Testis (tissue), 3 donors: Measurements from ENCODE around the gene TFF2. TPM values are rescaled to one million over a fixed set of nuclear protein-coding genes. Genes with fewer than 3 reads are reported as not detected.

Experiments
- DNase-seq: peaks from one replicate; pipeline ENCODE4 v3.0.0-alpha.2; 2019
- H3K27ac ChIP-seq, 2 donors: fragments of 200-600 bp; sonication (generic); one replicate each; pipeline ENCODE4 v1.5.1; 2019
- H3K27me3 ChIP-seq: fragments of 200-600 bp; sonication (generic); one replicate; pipeline ENCODE4 v1.5.1; 2019
- H3K36me3 ChIP-seq: fragments of 200-600 bp; sonication (generic); one replicate; pipeline ENCODE4 v1.5.1; 2017; ENCODE audit warnings: low read depth; ENCODE audit errors: missing control alignments
- H3K4me1 ChIP-seq: fragments of 200-600 bp; sonication (generic); one replicate; pipeline ENCODE4 v1.5.1; 2019
- H3K4me3 ChIP-seq, 2 donors: fragments of 200-600 bp; sonication (generic); one replicate each; pipeline ENCODE4 v1.5.1; 2017 to 2019
- H3K9me3 ChIP-seq: fragments of 200-600 bp; sonication (generic); one replicate; pipeline ENCODE4 v1.5.1; 2017
- POLR2A ChIP-seq: fragments of 450-650 bp; IDR thresholded peaks from one replicate; pipeline ENCODE4 v1.6.1; 2017; ENCODE audit warnings: antibody characterized with exemption, mild to moderate bottlenecking, moderate library complexity
- WGBS, 2 donors: methylation state at CpG; one replicate each; pipeline ENCODE4 v1.1.5; 2018; 5-methylcytosine and 5-hydroxymethylcytosine counted together
- intact Hi-C: fragments of 100-400 bp; cut with DNase I; formaldehyde crosslinking; loops from one replicate; pipeline ENCODE4 v1.15.1; 2023; ENCODE audit warnings: low total_unique reads
- polyA plus RNA-seq: library from polyadenylated mRNA; stranded (reverse); fragments of 350-450 nt; fragmentation: Illumina TruSeq; extraction: RNeasy Lipid Tissue Mini Kit (QIAGEN cat#74804); gene quantifications from one replicate; pipeline ENCODE4 v1.2.3, GENCODE V29; 2014; ENCODE audit warnings: low read depth, low replicate concordance; ENCODE audit not compliant: insufficient read depth
- total RNA-seq, 2 donors: library from RNA; depleted of rRNA; stranded (reverse); fragments of >200 nt; gene quantifications; one replicate each; pipeline ENCODE4 v1.2.3, GENCODE V29; 2016
- TF ChIP-seq, protein P1 (sequence below), 3 experiments: fragments of 450-650 bp in 2 of 3; fragments of 200-600 bp in 1 of 3; sonication (generic) in 1 of 3; IDR thresholded peaks; one replicate each; pipeline ENCODE4 v1.5.1; 2016 to 2019; ENCODE audit warnings: antibody characterized with exemption in 3 of 3, mild to moderate bottlenecking in 2 of 3, moderate library complexity in 1 of 3

TFF2 gene
- total and polyA plus RNA-seq, 3 donors from 2014 or later, result not detected

DNA sequence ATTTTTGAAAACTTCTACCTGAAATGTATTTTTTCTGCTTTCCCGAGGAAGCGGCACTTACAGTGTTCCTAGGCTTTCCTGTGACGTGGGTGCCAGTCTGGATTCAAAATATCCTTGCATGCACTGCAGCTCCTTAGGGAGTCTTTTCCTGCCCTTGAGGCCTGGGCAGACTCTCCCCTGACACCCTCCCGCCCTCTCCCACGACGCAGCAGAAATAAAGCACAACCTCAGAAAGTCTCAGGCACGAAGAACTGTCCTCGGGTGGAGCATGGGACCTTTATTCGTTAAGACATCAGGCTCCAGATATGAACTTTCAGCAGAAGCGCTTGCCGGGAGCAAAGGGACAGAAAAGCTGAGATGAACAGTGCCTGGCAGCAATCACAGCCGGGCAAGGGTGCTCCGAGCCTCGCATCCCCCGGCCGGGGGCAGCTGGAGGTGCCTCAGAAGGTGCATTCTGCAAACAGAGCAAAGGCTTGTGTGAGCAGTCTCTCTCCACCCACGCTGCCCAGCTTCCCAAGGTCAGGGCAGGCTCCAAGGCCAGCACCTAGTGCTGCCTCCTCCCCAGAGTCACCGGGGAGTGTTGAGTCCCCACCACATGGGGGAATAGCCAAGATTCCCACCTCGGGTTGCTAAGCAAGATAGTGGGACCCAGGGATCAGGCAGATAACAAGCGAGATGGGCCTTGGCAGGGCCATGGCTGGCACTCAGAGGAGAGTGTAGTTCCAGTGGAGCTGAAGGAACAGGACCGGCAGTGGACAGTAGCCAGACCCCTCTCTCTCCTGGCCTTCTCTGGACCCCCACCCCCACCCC lies 38.8 kb downstream of the TFF2 start:
- no peaks in the 10 kb centered on the region for H3K27me3 ChIP-seq
- no peaks in the 10 kb centered on the region for H3K36me3 ChIP-seq
- no peak overlapping the region for H3K27ac ChIP-seq
- H3K9me3 ChIP-seq, result no peaks in the 10 kb centered on the region
- TF ChIP-seq, protein P1, sequence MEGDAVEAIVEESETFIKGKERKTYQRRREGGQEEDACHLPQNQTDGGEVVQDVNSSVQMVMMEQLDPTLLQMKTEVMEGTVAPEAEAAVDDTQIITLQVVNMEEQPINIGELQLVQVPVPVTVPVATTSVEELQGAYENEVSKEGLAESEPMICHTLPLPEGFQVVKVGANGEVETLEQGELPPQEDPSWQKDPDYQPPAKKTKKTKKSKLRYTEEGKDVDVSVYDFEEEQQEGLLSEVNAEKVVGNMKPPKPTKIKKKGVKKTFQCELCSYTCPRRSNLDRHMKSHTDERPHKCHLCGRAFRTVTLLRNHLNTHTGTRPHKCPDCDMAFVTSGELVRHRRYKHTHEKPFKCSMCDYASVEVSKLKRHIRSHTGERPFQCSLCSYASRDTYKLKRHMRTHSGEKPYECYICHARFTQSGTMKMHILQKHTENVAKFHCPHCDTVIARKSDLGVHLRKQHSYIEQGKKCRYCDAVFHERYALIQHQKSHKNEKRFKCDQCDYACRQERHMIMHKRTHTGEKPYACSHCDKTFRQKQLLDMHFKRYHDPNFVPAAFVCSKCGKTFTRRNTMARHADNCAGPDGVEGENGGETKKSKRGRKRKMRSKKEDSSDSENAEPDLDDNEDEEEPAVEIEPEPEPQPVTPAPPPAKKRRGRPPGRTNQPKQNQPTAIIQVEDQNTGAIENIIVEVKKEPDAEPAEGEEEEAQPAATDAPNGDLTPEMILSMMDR (IDR thresholded peaks at IDR 0.05), result no peak
- no peak for TF ChIP-seq POLR2A
- DNase-seq, result peak; percentile 36
- intact Hi-C loops, result no loop called here
- peaks cover 33% of the 10 kb centered on the region for H3K4me1 ChIP-seq
- 53 to 58% methylated on average over 18 to 21 of the region's 21 CpGs for WGBS, 2 donors
- H3K4me3 ChIP-seq, result no peak overlapping the region

DNA sequence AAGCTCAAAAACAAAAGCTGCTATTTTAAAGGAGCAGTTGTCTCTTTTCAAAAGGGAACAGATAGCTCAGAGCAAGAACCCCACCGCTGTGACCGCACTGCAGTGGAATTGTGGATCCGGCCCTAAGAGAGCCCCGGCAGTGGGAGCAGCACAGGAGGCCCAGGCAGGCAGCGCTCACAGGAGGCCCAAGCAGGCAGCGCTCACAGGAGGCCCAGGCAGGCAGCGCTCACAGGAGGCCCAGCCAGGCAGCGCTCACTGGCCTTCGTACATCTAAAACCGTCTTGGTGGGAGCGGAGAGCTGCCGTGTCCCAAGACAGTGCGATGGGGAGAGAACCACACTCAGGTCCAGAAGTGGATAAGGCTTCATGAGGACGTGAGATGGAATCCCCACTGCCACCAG lies 39.6 kb downstream of the TFF2 start:
- intact Hi-C loops, result no loop called here
- H3K27ac ChIP-seq, result no peak overlapping the region
- DNase-seq, result no peak
- H3K36me3 ChIP-seq, result no peaks in the 10 kb centered on the region
- no peaks in the 10 kb centered on the region for H3K9me3 ChIP-seq
- H3K4me3 ChIP-seq, result no peak overlapping the region
- H3K4me1 ChIP-seq, result peaks cover 33% of the 10 kb centered on the region
- no peak for TF ChIP-seq POLR2A
- TF ChIP-seq, protein P1 (IDR thresholded peaks at IDR 0.05), result no peak
- no peaks in the 10 kb centered on the region for H3K27me3 ChIP-seq
- 72 to 88% methylated on average over 7 to 14 of the region's 14 CpGs for WGBS, 2 donors

DNA sequence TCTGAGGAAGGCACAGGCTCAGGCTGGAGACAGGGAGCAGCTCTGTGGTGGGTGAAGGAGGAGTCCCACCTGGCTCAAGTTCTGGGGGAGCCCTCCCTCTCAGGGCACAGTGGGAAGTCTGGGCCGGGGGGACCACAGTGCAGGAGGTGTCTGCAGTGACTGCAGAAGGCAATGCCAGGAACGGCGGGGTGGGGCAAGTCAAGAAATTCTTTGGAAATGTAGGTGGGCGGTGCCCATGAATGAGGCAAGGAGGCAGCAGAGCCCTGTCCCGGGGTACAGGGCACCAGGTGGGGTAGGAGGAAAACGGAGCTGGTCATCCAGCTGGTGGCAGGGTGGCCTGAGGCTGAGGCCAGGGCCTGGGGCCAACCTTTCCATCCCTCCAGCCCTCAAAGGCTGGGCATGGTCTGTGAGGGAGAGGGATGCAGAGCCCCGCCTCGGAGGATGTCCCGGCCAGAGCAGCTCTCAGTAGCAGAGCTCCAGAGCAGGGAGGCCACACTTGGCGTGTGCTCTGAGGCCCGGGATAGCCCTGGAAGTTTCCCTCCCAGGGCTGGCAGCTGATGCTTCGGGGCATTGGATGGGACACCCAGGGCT lies 40.3 kb downstream of the TFF2 start:
- WGBS, 2 donors, result 66 to 76% methylated on average over 8 to 12 of the region's 12 CpGs
- Histone ChIP-seq H3K4me1 (peaks cover 33% of the 10 kb centered on the region), H3K27ac (no peak overlapping the region), H3K9me3 (no peaks in the 10 kb centered on the region), H3K27me3 (no peaks in the 10 kb centered on the region), H3K4me3 (no peak overlapping the region), H3K36me3 (no peaks in the 10 kb centered on the region)
- no peak for DNase-seq
- intact Hi-C loops, result no loop called here
- TF ChIP-seq, protein P1 (IDR thresholded peaks at IDR 0.05), result no peak
- no peak for TF ChIP-seq POLR2A

DNA sequence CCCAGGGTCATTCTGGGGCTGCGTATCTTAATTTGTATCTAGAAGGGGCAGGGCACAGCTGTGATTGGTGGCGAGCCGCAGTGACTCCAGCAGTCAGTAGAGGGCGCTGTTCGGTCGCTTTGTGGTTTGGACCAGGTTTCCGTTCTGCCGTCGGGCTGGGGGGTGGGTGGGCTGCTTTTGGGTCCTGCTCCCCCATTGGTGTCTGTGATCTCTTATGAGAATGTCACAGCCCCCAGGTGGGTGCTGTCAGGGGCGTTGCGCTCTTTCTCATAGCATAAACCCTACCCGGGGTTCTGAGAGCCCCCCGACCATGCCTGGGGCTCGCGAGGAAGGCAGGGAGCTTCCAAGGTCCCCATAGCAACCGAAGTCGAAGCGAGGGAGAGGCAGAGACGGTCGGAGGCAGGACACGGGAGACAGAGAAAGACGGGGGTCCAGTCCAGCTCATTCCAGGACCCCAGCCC lies 41.0 kb downstream of the TFF2 start:
- H3K27me3 ChIP-seq, result no peaks in the 10 kb centered on the region
- DNase-seq, result peak; percentile 80
- peak overlapping the region in 1 of 2 donors; percentile 30 for H3K4me3 ChIP-seq
- no peaks in the 10 kb centered on the region for H3K36me3 ChIP-seq
- 10 to 12% methylated on average over 20 to 22 of the region's 22 CpGs for WGBS, 2 donors
- H3K9me3 ChIP-seq, result no peaks in the 10 kb centered on the region
- intact Hi-C loops, result no loop called here
- H3K4me1 ChIP-seq, result peaks cover 33% of the 10 kb centered on the region
- TF ChIP-seq, protein P1 (IDR thresholded peaks at IDR 0.05), result peak; percentile 41 to 88 (median 67)
- TF ChIP-seq POLR2A, result no peak
- no peak overlapping the region for H3K27ac ChIP-seq
